GM18511 (cell line): ENCODE results near the gene MIEF1.
A peak's percentile ranks its signal among the peaks of the same experiment; 100 is the strongest.
"Not testable (repeated sequence)": the region's sequence is repeated elsewhere in the genome, so short reads cannot be mapped to it uniquely, and the experiment has no call there.

ENCODE experiments used
- ATAC-seq: cut with Tn5 transposase; IDR thresholded peaks from one replicate; pipeline ENCODE4 v1.9.1; 2021; ENCODE audit warnings: mild to moderate bottlenecking, moderate library complexity; ENCODE audit not compliant: unreplicated experiment

Gene MIEF1

GRCh38 chr22:39512026-39512425 is 9.9 kb downstream of the MIEF1 start:
- no peak for ATAC-seq

- no peak for ATAC-seq
Measured at GRCh38 chr22:39513791-39514190, 11.7 kb downstream of the MIEF1 start.

GRCh38 chr22:39514373-39514973 is 12.4 kb downstream of the MIEF1 start:
- ATAC-seq: no peak

- ATAC-seq: no peak
Measured at GRCh38 chr22:39515266-39516050, 13.4 kb downstream of the MIEF1 start.

GRCh38 chr22:39517470-39517869 is 15.4 kb downstream of the MIEF1 start:
- ATAC-seq: no peak

GRCh38 chr22:39518144-39518786 is 16.2 kb downstream of the MIEF1 start:
- ATAC-seq: no peak

GRCh38 chr22:39518996-39519680 is 17.0 kb downstream of the MIEF1 start:
- ATAC-seq: no peak

- ATAC-seq: peak; percentile 82
Measured at GRCh38 chr22:39519681-39520225, 17.7 kb downstream of the MIEF1 start.

- peak; percentile 33 for ATAC-seq
Measured at GRCh38 chr22:39520226-39521105, 18.4 kb downstream of the MIEF1 start, which contains the start of gene ATF4. ATF4 (plus strand) TSS chr22:39520562; CDS start chr22:39521446, 884 bp downstream.

- ATAC-seq: not testable (repeated sequence)
Measured at GRCh38 chr22:39521106-39521885, 19.2 kb downstream of the MIEF1 start.

GRCh38 chr22:39522091-39522490 is 20.0 kb downstream of the MIEF1 start:
- ATAC-seq: not testable (repeated sequence)

GRCh38 chr22:39522567-39523300 is 20.6 kb downstream of the MIEF1 start:
- no peak for ATAC-seq

- no peak for ATAC-seq
Measured at GRCh38 chr22:39524089-39524752, 22.1 kb downstream of the MIEF1 start.

GRCh38 chr22:39524753-39525657 is 22.9 kb downstream of the MIEF1 start:
- no peak for ATAC-seq

GRCh38 chr22:39525658-39525975 is 23.5 kb downstream of the MIEF1 start:
- ATAC-seq: no peak

- no peak for ATAC-seq
Measured at GRCh38 chr22:39526736-39527171, 24.7 kb downstream of the MIEF1 start.

GRCh38 chr22:39527481-39527961 is 25.4 kb downstream of the MIEF1 start:
- no peak for ATAC-seq
